NCI-H146 (cell line): Measurements from ENCODE around the gene FKBP10.
"Not testable (repeated sequence)": the region's sequence is repeated elsewhere in the genome, so short reads cannot be mapped to it uniquely, and the experiment has no call there.

Experiments
- DNase-seq: peaks from one replicate; lab custom pipeline; 2025; lab: John Stamatoyannopoulos, UW

The FKBP10 gene, protein sequence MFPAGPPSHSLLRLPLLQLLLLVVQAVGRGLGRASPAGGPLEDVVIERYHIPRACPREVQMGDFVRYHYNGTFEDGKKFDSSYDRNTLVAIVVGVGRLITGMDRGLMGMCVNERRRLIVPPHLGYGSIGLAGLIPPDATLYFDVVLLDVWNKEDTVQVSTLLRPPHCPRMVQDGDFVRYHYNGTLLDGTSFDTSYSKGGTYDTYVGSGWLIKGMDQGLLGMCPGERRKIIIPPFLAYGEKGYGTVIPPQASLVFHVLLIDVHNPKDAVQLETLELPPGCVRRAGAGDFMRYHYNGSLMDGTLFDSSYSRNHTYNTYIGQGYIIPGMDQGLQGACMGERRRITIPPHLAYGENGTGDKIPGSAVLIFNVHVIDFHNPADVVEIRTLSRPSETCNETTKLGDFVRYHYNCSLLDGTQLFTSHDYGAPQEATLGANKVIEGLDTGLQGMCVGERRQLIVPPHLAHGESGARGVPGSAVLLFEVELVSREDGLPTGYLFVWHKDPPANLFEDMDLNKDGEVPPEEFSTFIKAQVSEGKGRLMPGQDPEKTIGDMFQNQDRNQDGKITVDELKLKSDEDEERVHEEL

DNA sequence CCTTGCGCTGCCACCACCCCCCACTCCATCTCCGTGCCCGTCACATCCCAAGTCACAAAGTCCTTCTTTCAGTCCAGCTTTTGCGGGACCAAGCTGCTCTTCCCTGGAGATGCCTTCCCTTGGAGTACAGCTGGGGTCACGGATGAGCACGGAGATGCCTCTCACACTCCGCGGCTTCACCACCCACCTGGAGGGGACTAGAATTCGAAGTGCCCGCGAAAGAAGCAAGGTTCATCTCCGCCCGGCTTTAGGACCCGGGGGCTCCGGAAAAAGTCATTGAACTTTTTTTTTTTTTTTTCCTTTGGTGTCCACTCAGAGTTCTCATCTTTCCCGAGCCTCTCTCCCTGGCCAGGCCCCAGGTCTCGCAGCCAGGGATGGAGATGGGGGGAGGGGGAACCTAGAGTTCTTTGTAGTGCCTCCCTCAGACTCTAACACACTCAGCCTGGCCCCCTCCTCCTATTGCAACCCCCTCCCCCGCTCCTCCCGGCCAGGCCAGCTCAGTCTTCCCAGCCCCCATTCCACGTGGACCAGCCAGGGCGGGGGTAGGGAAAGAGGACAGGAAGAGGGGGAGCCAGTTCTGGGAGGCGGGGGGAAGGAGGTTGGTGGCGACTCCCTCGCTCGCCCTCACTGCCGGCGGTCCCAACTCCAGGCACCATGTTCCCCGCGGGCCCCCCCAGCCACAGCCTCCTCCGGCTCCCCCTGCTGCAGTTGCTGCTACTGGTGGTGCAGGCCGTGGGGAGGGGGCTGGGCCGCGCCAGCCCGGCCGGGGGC, at the start of gene FKBP10:
TSS of gene FKBP10 (plus strand) at position 624 of the 771 bp plus-strand sequence. CDS start at position 655, 31 bp downstream.
- peak; percentile 92 for DNase-seq

DNA sequence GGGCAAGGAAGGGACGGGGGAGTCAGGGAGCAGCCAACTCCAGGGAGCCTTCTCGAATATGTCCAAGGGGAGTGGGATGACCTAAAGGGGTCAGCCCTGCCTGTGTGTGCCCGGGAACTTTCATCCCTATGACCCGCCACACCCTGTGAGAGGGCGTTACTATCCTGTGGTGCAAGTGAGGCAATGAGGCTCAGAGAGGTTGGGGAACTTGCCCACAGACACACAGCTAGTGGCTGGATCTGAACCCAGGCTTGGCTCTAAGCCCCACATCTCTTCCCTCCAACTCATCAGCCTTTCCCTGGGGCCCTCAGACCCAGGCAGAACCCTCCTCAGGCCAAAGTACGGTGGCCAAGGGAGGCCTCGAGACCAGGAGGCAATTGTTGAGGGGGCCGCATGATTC, 49.5 kb upstream of the FKBP10 start:
- no peak for DNase-seq

DNA sequence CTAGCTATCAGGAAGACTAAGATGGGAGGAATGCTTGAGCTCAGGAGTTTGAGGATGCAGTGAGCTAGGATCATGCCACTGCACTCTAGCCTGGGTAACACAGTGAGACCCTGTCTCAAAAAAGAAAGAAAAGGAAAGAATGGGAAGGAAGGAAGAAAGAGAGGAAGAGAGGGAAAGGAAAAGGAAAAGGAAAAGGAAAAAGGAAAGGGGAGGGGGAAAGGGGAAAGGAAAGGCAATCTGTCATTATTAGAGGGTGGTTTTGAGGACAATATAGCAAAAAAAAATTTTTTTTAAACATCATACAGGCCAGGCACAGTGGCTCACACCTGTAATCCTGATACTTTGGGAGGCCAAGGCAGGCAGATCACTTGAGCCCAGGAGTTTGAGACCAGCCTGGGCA, 46.7 kb upstream of the FKBP10 start:
- no peak for DNase-seq

DNA sequence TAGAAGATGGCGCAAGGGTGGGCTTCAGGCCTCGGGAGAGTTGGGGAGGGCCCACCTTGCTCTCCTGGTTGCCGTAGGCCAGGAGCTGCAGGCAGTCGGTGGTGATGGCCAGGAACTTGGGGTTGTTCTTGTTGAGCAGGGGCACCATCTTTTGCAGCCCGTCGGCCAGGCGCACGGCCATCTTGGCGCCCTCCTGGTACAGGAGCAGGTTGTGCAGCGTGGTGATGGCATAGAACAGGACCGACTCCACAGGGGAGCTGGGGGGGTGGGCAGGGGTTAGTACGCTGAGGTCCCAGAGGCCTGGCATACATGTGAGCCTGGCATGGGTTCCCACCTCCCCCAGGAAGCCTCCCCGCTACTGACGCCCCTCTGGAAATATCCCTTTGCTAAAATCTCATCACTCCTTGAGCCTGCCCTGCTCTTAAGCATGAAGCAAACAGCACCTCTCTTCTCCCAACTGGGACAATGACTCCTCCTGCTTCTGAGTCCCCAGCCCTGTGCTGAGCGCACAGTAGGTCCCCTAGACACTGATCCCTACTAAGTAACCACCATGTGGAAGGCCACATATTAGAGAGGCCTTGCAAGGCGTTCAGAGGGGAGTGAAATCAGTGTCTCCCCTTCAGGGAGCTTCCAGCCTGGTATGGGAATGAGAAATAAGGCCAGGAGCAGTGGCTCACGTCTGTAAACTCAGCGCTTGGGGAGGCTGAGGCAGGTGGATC, 45.3 kb upstream of the FKBP10 start:
- no peak for DNase-seq

DNA sequence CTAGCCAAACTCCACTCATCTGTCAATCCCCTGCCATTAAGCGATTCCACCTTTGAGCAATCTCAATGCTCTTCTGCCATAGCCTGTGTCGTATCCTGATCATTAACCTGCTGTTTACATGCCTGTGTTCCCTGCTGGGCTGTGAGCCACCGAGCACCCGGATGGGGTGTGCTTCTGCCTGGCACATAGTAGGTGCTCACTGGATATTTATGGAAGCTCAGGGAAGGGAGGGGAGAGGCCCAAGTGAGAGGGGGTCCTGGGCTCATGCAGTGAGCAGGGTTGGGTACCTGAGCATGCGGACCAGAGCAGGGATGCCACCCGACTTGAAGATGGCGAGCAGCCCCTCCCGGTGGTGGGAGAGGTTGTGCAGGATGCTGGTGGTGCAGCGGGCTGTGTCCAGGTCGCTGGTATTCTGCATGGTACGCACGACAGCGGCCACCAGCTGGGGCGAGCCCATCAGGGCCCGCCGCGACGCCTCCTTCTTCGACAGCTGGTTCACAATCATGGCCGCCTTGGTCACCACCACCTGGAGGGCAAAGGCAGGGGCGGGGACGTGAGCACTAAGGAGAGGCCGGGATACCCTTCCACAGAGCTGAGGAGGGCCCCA, 44.0 kb upstream of the FKBP10 start:
- DNase-seq = no peak

DNA sequence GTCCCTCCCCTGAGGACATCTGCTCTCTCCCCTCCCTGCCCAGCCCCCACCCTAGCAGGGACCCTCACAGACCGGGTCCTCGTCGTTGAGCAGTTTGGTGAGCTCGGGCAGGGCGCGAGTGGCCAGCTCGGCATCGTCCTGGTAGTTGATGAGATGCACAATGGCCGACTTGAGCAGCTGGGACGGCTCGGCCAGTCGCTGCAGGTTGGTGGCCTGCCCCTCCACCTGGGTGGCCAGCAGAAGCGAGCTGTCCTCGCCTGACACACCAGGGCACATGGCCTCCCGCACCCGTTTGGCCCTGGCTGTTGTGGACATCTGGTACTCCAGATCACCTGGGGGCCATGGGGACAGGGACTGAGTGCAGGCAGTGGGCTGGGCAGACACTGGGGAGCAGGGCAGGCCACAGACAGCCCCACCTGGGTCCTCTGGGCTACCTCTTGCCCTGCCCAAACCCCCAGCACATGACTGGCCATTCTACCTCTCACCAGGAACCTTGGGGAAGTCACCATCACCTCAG, 43.4 kb upstream of the FKBP10 start:
- no peak for DNase-seq

DNA sequence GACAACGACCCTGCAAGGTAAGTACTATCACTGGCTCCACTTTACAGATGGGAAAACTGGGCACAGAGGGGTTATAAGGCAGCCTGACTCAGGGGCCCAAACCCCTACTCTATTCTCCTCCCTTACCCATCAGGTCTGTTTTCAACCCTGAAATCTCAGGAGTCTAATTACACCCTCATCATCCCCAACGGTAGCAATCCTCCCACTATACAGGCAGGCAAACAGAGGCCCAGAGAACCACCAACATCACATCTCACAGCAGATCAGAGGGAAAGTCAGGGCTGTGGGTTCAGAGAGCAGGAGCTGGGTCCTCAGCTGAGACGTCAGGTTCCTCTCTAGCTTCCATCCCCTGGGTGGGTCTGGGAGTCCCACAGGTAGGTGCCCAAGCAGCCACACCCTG, 42.8 kb upstream of the FKBP10 start:
- DNase-seq = no peak

DNA sequence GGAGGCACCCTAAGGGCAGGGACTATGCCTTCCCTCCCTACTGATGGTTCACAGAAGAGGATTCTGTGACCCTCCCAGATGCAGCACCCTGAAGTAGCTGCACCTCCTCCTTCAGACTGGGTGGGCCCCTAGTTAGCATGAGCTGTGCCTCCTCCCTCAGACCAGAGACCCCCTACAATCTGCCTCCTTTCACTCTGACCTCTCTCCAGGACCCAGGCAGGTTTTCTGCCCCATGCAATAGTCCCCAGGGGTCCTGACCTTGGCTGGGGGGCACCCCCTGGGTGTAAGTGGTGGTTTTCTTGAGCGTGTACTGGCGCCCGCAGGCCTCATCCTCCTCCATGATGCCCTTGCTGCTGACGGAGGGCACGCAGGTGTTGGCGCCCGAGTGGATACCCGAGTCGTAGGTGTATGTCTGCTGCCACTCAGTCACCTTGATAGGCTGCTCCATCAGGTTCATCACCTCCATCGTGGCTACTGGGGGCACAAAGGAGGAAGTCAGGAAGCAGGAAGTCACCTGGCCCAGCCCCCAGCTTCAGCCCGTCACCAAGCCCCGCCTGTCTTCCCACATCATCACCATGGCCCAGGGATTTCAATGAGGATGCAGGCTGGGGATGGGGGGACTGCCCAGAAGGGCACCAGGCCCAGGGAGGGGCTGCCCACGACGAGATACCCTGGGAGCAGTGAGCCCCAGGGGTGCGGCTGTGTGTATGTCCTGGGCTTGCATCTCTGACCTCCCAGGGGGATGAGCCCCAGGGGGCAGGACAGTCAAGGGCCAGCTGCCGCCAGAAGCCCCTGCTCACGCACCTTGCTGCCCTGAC, 41.2 kb upstream of the FKBP10 start:
- DNase-seq = no peak

DNA sequence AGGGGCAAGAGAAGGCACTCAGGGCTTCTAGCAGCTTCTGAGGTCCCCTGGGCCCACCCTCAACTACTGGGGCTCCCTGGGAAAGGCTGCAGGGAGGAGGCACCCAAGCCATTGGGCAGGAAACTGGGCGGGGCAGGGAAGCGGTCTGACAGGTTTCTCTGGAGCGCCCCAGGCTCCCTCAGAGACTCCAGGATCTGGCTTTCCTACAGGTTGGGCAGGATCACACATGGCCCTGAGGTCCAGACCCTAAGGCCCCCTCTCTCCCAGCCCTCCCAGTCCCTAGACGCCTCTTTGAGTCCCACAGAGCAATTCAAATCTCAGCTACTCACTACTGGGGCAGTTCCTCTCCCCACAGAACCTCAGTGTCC, 40.6 kb upstream of the FKBP10 start:
- DNase-seq = no peak

DNA sequence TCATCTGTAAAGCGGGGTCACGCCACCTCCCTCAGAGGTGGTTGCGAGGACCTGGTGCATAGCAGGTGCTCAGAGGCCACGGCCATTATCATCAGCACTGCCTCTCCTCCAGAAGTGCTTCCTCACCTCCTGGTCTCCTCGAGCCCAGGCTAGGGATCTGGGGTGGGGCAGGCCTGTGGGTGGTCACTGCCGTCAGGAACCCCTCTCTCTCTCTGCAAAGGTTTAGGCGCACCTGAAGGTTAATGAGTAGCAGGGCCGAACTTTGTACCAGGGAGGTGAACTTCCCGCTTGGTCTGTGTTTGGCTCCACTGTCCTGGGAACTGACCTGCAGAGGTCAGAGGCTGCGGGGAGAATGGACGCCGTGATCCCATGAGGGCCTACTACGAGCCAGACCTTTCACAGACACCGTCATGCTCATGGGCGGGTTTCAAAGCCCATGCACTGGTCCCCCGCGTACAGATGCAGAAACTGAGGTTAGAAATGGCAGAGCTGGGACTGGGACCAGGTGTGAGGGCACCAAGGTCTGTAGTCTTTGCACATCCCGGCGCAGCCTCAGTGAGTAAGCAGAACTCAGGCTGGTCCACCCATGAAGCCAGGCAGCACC, 40.1 kb upstream of the FKBP10 start:
- DNase-seq = no peak

DNA sequence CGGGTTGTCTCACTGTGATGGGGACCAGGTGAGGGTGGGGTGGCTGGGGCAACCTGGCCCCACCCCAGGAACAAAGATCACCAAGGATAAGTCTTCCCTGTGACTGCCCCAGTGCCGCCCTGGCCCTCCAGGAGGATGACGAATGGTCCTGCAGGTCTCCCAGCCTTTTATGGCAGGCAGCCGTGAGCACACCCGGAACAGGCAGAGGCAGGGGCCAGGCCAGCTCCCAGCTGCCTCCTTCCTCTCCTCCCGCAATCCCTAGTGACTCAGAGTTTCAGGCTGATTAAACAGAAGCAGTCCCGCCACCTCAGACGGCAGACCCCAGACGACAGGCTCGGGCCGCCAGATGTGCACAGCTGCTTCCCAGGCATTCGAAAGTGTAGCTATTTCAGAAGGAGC, 39.6 kb upstream of the FKBP10 start:
- no peak for DNase-seq

DNA sequence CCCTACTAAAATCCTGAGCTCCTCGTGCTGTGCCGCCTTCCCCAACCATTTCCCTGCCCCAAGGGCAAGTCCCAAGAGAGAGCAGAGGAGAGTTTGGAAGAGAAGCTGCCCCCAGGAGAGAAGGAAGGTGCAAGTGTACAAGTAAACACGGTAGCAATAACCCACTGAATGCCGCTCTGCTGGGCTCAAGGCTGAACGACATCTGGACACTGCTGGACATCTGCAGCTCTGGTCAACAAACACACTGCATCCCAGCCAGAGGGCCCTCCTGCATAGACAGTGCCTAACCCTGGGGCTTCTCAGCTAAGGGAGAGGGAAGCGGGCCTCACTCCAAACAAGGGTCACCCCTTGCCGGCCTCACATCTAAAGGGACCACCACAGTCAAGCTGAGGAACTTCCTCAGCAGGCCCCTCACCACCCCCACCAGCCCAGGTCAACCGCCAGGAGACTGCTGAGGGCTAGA, 39.0 kb upstream of the FKBP10 start:
- no peak for DNase-seq

DNA sequence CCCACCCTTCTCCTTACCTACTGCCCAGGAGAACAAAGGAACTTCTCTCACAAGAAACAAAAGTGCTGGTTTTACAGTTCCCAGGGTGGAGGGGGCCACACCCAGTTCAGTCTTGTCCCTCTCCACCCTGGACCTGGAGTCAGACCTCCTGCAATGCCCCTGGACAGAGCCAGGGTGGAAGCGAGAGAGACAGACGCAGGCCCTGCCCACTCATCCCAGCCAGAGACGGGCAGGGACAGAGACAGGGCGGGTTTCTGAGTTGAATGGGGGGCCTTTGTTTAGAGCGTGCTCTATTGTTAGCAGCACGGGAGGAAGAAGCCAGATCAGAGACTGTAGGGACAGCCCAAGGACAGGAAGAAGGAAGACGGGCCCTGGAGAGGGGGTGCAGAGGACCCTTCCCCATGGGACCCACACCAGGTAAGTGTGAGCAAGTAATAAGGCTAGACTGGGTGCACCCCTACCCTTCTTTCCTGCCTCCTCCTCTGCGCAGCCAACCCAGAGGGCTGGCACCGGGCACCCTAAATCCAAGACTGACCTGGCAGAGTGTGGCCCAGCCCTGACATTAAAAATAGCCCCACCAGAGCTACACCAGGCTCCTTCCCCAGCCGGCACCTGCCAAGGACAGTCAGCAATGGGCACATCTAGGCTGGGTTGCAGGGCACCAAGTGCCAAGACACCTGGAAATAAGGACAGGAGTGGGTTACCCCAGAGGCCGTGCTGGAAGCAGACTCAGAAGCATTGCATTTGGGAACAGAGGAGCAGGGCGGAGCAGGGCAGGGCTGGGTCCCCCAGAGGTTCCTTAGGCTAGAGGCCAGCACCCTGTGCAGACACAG, 37.2 kb upstream of the FKBP10 start:
- no peak for DNase-seq

DNA sequence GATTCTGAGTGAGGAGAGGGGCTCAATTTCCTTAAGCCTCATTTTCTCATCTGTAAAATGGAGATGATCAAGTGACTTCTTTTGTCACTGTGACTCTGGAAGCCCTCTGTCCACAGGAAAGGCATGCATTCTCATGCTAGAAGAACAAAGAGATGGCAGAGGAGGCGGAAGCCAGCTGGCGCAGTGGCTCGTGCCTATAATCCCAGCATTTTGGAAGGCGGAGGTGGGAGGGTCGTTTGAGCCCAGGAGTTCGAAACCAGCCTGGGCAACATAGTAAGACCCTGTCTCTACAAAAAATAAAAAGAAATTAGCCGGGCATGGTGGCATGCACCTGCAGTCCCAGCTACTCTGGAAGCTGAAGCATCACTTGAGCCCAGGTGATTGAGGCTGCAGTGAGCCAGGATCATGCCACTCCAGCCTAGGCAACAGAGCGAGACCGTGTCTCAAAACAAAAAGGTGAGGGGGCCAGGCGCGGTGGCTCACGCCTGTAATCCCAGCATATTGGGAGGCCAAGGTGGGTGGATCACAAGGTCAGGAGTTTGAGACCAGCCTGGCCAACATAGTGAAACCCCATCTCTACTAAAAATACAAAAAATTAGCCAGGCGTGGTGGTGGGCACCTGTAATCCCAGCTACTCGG, 36.4 kb upstream of the FKBP10 start:
- not testable (repeated sequence) for DNase-seq

DNA sequence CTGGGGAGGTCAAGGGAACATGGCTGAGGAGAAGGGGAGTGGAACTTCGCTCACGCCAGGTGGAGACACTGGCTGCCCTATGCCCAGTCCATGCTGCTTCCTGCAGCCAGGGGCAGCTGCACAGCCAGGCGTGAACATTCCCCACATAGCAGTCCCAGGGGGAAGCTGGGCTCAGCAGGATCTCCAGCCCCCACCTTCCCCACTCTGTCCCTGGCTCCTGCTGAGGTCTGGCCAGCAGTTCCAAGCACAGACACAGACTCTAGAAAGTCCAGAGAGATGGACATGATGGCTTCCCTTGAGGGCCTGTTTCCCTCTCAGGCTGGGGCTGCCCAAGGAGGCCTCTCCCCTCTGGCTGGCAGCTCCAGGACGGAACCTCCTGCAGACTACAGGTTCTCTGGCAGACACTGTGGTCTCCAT, 35.6 kb upstream of the FKBP10 start:
- DNase-seq = peak; percentile 55

DNA sequence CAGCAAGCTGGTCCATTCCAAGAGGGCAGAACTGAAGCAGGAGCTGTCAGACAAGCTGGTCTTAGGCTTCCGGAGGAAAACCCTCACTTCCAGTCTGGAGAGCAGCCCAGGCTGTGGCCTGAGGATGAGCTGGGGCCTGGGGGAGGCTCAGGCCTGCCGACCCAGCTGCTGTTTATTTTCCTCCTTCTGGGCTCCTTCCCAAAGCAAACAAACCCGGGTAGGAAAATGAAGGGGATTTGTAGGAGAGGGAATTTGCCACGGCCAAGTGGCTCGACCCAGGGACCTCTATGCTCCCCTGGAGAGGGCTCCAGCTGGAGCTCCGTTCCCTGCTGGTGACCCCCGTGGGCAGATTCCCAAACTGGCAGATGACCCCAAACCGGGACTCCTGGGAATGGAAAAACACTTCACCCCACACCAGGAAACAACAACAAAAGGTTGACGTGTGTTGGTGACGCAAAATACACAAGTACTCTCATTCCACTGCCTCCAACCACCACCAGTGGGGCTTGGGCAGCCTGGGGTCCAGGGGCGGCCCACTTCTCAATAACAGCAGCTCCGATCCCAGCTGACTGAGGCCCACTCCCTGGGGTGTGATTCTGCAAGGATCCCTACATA, 35.1 kb upstream of the FKBP10 start:
- DNase-seq = peak; percentile 80

DNA sequence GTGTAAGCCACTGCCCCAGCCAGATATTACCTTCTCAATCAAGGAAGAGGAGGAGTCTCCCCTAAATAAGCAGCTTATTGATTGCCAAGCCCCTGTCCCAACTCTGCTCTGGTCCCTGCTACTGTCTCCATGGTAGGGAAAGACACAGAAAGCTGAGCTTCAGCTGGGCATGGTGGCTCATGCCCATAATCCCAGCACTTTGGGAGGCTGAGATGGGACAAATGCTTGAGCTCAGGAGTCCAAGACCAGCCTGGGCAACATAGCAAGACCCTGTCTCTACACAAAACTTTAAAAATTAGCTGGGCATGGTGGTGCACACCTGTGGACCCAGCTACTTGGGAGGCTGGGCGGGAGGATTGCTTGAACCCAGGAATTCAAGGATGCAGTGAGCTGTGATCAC, 32.9 kb upstream of the FKBP10 start:
- no peak for DNase-seq

DNA sequence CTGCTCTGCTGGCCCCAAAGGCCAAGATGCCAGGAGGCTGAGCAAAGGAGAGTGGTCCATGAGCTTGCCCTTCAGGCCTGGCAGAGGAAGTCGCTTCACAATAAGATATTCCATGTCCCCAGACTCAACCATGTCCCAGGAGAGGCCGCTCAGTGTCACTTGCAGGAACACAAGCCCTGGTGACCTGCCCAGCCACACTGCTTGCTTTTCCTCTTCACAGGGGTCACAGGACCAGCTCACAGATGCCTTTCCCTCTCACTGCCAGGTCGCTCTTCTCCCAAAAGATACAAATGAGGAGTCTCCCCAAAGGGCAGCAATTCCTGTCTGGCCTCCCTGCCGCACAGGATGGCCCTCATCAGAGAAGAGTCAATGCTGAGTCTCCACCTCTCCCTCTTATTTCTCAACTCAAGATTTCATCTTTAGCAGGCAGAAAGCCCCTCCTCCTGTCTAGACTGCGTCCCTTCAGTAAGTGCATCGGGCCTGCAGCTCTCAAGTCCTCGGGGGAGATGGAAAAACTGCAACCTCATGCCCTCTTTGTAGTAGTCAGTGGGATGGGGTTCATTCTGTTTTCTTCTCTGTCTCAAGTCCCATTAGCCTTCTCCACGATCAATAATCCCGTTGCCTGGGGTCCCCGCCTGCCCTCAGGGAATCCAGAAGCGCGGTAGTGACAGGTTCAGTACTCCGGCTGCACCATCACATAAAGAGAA, 31.2 kb upstream of the FKBP10 start:
- no peak for DNase-seq
